ENCODE results near the gene SIRT5.

The SIRT5 gene

GRCh38 chr6:13638626-13639025, 64.2 kb downstream of the SIRT5 start:
- H3K27ac ChIP-seq (ENCODE audit: extremely low read depth, low read depth, low read length), result no peak overlapping the region
- no peaks in the 10 kb centered on the region for H3K9me3 ChIP-seq (ENCODE audit: control insufficient read depth, insufficient read depth, low read depth, low read length)
- H3K36me3 ChIP-seq (ENCODE audit: control insufficient read depth in 2 of 2, insufficient read depth in 1 of 2, low read length in 2 of 2), result peaks cover 12 to 49% of the 10 kb centered on the region in 2 experiments
- no peak for TF ChIP-seq ZBTB17 (tag by site-specific recombination; IDR thresholded peaks at IDR 0.05)
- no peak for TF ChIP-seq PRDM10 (tag by site-specific recombination; IDR thresholded peaks at IDR 0.05)
- TF ChIP-seq ZNF707 (tag by site-specific recombination; IDR thresholded peaks at IDR 0.05), result no peak
- no peak for TF ChIP-seq ZNF777 (tag by site-specific recombination; IDR thresholded peaks at IDR 0.05; ENCODE audit: borderline replicate concordance)
- no peak overlapping the region for H3K4me3 ChIP-seq (ENCODE audit: low read depth, low read length)
- ChIA-PET CTCF (interaction anchor here (0.7 to 2.7 kb wide), 3 partner anchors 14 to 64 kb away, joined by 3 to 9 read pairs (median 4); partner anchors contain the start of gene SIRT5), POLR2A (no interaction called here)
- H3K4me1 ChIP-seq (ENCODE audit: control insufficient read depth, insufficient read depth, low read length), result no peaks in the 10 kb centered on the region

- CTCF ChIA-PET, result interaction anchor here (0.6 kb wide), 1 partner anchor 1280 kb away, joined by 3 read pairs; no protein-coding TSS in a partner anchor
- no peak overlapping the region for H3K27ac ChIP-seq (ENCODE audit: extremely low read depth, low read depth, low read length)
- POLR2A ChIA-PET, result no interaction called here
- no peak for TF ChIP-seq SP3 (tag by site-specific recombination; IDR thresholded peaks at IDR 0.05)
- no peak for TF ChIP-seq ZBTB1 (tag by site-specific recombination; IDR thresholded peaks at IDR 0.05)
- no peak for TF ChIP-seq ZNF473 (tag by site-specific recombination; IDR thresholded peaks at IDR 0.05)
- no peak for TF ChIP-seq SALL2 (tag by site-specific recombination; IDR thresholded peaks at IDR 0.05; ENCODE audit: borderline replicate concordance)
- TF ChIP-seq MYNN (tag by site-specific recombination; IDR thresholded peaks at IDR 0.05; ENCODE audit: borderline replicate concordance), result no peak
- TF ChIP-seq KLF10 (tag by site-specific recombination; IDR thresholded peaks at IDR 0.05), result no peak
- no peak for TF ChIP-seq GLI2 (tag by site-specific recombination; IDR thresholded peaks at IDR 0.05; ENCODE audit: borderline replicate concordance, low read depth)
- TF ChIP-seq ZNF707 (tag by site-specific recombination; IDR thresholded peaks at IDR 0.05), result no peak
- TF ChIP-seq HIC1 (tag by site-specific recombination; IDR thresholded peaks at IDR 0.05), result no peak
- no peak for TF ChIP-seq ZNF280D (tag by site-specific recombination; IDR thresholded peaks at IDR 0.05)
- TF ChIP-seq ZFP41 (tag by site-specific recombination; IDR thresholded peaks at IDR 0.05; ENCODE audit: borderline replicate concordance), result no peak
- no peak for TF ChIP-seq ZBTB11 (tag by site-specific recombination; conservative IDR thresholded peaks at IDR 0.05; ENCODE audit: low read depth)
- TF ChIP-seq ZBTB26 (tag by site-specific recombination; optimal IDR thresholded peaks at IDR 0.05), result no peak
- TF ChIP-seq ZNF140 (tag by site-specific recombination; IDR thresholded peaks at IDR 0.05), result no peak
- TF ChIP-seq SETDB1 (IDR thresholded peaks at IDR 0.05; ENCODE audit: insufficient read length, low read length), result no peak
- no peak for TF ChIP-seq ZNF791 (tag by site-specific recombination; IDR thresholded peaks at IDR 0.05)
- TF ChIP-seq ZBTB7A (tag by site-specific recombination; IDR thresholded peaks at IDR 0.05; ENCODE audit: low read depth), result no peak
- TF ChIP-seq ZNF121 (tag by site-specific recombination; IDR thresholded peaks at IDR 0.05), result no peak
Observed at GRCh38 chr6:13641315-13641714, 66.9 kb downstream of the SIRT5 start.

More at GRCh38 chr6:13641315-13641714, 66.9 kb downstream of the SIRT5 start:
- H3K4me1 ChIP-seq (ENCODE audit: control insufficient read depth, insufficient read depth, low read length), result no peaks in the 10 kb centered on the region
- H3K9me3 ChIP-seq (ENCODE audit: control insufficient read depth, insufficient read depth, low read depth, low read length), result no peaks in the 10 kb centered on the region
- no peak overlapping the region for H3K4me3 ChIP-seq (ENCODE audit: low read depth, low read length)
- H3K36me3 ChIP-seq (ENCODE audit: control insufficient read depth in 2 of 2, insufficient read depth in 1 of 2, low read length in 2 of 2), result peaks cover 15 to 42% of the 10 kb centered on the region in 2 experiments

Measured in HEK293 (cell line).